GM12865 (cell line): ENCODE results near the gene SYT7.
A peak's percentile ranks its signal among the peaks of the same experiment; 100 is the strongest.

Experiments
- DNase-seq: peaks from one replicate; pipeline ENCODE4 v3.0.0; 2010; ENCODE audit warnings: low read depth
- H3K4me3 ChIP-seq: 2 replicates; pipeline ENCODE4 v1.5.1; 2011; ENCODE audit warnings: mild to moderate bottlenecking, low read depth, low read length, control low read depth
- TF ChIP-seq, protein P1 (sequence below): IDR thresholded peaks from 2 replicates; pipeline ENCODE4 v1.5.1; 2011; ENCODE audit warnings: low read length, control low read depth, low read depth, inconsistent platforms; ENCODE audit not compliant: insufficient read depth; ENCODE audit errors: missing control alignments

SYT7 gene

DNA sequence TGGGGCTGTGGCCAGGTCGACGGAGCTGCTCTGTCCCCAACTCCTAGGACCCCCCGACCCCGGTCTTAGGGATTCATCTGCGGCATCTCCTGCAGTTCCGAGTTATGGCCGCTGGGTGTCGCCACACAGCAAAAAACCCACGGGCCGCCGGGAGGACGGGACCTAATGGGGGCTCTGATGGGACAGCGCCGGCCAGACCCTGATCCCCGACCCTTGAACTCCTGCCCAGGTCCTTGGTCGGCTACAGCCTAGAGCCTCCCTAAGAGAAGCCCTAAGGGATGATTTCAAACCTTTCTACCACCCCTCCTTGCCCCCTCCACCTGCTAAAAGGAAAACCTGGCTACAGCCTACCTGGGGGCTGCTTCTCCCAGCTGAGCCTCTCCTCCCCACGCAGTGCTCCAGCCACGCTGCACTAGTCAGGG, 103.1 kb downstream of the SYT7 start:
- TF ChIP-seq, protein P1, sequence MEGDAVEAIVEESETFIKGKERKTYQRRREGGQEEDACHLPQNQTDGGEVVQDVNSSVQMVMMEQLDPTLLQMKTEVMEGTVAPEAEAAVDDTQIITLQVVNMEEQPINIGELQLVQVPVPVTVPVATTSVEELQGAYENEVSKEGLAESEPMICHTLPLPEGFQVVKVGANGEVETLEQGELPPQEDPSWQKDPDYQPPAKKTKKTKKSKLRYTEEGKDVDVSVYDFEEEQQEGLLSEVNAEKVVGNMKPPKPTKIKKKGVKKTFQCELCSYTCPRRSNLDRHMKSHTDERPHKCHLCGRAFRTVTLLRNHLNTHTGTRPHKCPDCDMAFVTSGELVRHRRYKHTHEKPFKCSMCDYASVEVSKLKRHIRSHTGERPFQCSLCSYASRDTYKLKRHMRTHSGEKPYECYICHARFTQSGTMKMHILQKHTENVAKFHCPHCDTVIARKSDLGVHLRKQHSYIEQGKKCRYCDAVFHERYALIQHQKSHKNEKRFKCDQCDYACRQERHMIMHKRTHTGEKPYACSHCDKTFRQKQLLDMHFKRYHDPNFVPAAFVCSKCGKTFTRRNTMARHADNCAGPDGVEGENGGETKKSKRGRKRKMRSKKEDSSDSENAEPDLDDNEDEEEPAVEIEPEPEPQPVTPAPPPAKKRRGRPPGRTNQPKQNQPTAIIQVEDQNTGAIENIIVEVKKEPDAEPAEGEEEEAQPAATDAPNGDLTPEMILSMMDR = peak; percentile 89
- DNase-seq = peak; percentile 41
- H3K4me3 ChIP-seq = no peak overlapping the region

DNA sequence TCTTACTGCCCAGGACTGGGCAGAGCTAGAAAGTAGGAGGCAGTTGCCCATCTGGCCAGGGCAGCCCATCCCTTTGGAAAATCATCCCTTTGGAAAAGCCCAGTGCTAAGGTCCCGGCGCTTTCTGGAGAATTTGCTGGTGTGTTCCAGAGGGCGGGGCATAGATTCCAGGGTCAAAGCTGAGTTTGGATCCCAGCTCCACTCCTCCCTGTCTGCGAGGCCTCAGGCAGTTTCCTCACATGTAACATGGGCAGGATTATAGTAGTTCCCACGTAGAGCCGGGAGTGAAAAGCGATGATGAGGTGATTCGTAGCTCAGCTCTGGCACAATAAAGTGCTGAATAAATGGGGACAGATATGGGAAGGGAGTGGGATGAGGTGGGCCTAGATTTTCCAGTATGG, 103.8 kb downstream of the SYT7 start:
- no peak for DNase-seq
- no peak overlapping the region for H3K4me3 ChIP-seq
- TF ChIP-seq, protein P1 = no peak

DNA sequence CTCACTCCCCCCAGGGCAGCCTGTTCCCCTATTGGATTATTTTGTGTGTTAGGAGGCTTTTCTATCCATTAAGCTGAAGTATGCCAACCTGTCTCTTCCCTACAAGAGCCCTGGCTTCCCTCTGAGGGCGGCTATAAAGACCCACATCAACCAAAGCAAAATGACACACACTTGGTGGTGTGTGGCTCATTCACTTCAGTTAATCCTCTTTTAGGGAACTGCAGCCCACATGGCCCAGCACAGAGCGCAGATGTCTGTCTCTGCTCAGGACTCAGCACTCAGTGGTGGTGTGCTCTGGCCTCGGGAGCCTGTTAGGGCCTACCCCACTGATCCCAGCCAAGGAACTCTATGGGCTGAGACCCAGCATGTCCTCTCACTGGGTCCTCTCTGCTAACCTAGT, 104.5 kb downstream of the SYT7 start:
- no peak overlapping the region for H3K4me3 ChIP-seq
- TF ChIP-seq, protein P1 = no peak
- no peak for DNase-seq

DNA sequence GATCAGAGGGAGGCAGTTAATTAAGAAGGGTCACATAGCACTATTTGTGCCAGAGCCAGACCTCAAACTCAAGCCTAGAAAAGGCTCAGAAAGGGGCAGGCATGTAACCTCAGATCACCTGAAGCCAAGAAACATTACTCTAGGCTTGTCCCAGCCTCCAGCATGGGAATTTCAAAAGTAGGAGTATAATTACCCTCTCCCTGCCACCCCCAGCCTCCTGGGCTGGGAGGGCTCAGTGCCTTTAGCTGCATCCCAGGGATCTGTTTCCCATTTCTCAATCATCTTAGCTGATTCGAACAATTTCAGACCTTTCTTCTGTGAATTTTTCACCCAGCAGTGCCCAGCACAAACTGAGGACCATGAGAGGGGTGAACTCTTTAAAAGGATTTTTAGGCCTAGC, 105.4 kb downstream of the SYT7 start:
- TF ChIP-seq, protein P1 = no peak
- no peak overlapping the region for H3K4me3 ChIP-seq
- no peak for DNase-seq

DNA sequence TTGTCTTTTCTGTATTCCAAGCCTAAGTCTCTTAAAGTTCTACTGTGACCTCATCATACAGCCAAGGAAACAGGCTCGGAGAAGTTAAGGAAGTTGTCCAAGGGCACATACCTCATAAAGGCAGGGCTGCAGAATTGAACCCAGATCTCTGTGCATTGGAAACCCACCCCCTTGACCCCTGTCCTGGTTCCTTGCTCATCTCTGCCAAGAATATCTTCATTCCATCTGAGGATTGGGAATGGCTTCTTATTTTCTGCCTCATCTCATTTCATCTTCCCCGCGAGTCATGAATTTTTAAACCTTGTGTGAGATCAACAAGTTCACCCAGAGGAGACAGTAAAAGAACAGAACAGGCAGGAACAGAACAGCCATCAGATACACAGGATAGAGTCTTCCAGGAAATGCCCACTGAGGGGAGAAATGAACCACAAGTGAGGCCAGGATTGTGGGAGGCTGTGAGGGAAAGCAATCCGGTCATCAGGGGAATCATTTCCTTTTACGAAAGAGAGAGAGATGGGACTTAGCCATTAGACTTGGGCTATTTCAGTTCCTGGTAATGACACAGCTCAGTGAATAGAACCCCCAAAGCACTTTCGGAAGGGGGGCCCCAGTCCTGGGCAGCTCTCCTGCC, 106.7 kb downstream of the SYT7 start:
- no peak overlapping the region for H3K4me3 ChIP-seq
- TF ChIP-seq, protein P1 = no peak
- no peak for DNase-seq

DNA sequence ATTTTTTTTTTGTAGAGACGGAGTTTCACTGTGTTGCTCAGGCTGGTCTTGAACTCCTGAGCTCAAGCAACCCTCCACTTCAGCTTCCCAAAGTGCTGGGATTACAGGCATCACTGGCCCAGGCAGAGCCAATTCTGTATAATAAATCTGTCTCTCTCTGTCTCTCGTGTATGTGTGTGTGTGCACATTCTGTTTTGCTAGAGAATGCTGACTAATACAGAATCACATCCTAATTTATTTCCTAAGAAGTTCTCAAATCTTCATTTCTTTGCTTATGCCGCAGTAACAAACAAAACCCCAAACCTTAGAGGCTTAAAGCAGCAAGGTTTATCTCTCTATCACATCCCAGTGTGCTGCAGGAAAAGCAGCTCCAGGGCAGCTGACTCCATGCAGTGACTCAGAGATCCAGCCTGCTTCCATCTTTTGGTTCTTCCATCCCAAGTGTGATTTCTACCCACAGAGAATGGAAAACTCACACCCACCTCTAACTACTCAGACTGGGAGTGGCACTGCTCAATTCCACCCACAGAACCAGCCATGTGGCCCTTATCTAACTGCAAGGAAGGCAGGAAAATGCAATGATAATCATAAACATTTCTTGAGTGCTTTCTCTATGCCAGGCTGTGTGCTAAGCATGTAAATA, 107.4 kb downstream of the SYT7 start:
- H3K4me3 ChIP-seq = no peak overlapping the region
- DNase-seq = no peak
- TF ChIP-seq, protein P1 = no peak

DNA sequence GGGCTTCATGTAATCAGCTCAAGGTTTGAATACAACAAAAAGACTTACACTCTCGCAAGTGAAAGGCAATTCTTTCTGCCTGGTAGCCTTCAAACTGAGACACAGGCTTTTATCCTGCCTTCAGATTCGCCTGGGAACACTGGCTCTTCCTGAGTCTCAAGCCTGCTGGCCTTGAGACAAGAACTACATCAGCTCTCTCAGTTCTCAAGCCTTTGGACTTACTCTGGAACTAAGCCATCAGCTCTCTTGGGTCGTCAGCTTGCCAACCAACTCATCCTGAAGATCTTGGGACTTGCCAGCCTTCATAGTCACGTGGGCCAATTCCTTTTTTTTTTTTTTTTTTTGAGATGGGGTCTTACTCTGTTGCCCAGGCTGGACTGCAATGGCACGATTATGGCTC, 108.0 kb downstream of the SYT7 start:
- H3K4me3 ChIP-seq = no peak overlapping the region
- no peak for DNase-seq
- TF ChIP-seq, protein P1 = no peak
